GM18519 (cell line): ENCODE results near the gene IL17REL.

Source experiments
- ATAC-seq: cut with Tn5 transposase; IDR thresholded peaks from one replicate; pipeline ENCODE4 v1.9.1; 2021; ENCODE audit warnings: mild to moderate bottlenecking, moderate library complexity; ENCODE audit not compliant: unreplicated experiment, low FRiP score

IL17REL gene

GRCh38 chr22:50046481-50047245 is 34.1 kb upstream of the IL17REL start:
- no peak for ATAC-seq

DNA sequence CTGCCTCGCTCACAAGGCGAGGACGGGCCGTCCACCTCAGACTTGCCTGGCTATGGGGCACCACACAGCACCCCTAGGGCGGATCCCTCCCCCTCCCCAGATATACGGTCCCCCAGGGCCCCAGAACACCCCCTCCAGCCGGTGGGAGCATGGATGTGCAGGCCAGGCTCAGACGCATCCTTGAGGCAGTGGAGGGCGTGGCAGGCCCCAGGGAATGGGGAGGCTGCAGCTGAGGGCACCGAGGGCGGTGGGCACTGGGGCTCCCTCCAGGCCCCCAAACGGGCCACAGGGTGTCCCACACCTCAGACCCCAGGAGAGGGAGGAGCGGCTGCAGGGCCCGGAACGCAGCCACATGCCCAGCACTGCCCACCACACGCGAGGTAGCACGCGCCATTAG is 33.5 kb upstream of the IL17REL start:
- ATAC-seq, result no peak

DNA sequence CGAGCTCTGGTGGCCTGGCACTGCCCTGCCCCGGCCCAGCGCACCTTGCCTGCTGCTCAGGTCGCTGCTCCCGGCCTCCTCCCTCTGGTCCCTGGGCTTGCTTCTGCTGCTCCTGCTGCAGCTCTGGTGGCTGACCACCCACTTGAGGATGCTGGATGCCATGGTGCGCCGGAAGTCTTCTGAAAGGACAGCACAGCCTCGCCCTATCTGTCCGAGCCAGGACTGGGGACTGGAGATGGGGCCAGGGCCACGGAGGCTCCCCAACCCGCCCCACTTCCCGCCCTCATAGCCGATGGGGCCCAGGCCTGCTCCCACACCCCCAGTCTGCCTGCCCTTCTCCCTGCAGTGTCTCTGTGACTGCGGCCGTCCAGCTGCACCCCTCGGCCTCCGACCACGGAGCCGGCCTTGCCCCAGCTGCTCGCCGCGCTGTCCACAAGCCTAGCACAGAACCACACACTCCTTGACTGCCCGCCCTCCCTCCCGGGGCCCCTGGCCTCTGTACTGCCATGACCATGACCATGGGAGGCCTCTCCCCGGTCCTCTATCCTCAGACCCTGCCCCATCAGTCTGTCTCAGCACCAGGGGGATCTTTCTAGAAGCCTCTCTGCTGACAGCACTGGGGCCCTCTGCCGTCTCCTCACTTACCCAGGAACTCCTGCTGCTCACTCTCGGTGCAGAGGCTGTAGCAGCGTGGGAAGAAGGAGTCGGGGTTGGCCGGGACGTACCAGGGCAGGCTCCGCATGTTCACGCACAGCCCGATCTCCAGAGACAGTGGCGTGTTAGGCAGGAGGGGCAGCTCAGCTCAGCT is 32.9 kb upstream of the IL17REL start:
- no peak for ATAC-seq

- ATAC-seq, result no peak
Measured at GRCh38 chr22:50044485-50045118, 32.0 kb upstream of the IL17REL start.

GRCh38 chr22:50041361-50042065 is 28.9 kb upstream of the IL17REL start:
- no peak for ATAC-seq

DNA sequence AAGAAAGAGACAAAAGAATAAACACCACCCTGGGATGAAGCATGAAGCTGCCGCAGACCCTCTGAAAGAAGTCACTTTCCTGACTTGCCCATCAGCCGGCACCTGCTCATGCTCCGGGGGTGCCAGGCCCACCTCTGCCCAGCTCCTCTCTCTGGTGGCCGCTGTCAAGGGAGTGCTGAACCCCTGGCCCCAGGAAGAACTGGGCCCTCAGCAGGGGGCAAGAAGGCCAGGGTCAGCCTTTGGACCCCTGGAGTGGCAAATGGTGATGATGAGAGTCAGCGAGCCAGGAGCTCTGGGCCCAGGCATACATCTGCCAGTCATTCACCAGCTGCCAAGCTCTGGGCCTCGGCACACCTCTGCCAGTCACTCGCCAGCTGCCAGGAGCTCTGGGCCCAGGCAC is 28.2 kb upstream of the IL17REL start:
- no peak for ATAC-seq

GRCh38 chr22:50039669-50040443 is 27.3 kb upstream of the IL17REL start:
- no peak for ATAC-seq

GRCh38 chr22:50035976-50036724 is 23.6 kb upstream of the IL17REL start:
- no peak for ATAC-seq

DNA sequence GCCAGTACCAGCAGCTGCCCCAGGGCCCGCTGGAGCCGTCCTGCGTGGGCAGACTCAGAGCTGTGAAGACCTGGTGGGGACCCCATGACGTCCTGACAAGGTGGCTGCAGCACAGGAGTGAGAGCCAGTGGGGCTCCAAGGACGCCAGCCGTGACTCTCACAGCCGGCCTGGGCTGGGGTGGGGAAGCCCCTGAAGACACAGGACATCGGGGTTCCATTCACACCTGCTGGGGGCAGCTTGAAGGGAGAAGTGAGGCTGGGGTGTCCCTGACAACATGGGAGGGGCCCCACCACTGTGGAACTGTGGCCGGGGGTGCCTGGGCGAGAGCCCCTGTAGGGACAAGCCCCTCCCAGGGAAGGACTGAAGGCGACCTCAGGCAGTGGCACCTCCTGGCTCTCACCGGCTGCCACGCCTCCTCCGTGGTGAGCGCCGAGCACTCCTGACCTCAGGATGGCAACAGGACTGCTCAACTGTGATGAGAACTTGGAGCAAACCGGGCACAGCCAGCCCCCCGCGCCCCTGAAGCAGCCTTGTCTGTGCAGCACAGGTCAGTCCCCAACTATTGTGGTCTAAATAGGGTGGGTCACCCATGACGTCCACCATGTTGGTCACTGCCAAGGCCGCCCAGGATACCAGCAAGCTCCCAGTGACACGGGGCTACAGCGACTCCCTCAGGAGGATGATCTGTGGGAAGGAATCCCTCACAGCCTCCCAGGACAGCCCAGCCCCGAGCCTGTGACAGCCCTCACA is 22.7 kb upstream of the IL17REL start:
- ATAC-seq, result no peak

GRCh38 chr22:50034126-50035081 is 21.8 kb upstream of the IL17REL start:
- ATAC-seq, result no peak

GRCh38 chr22:50032941-50033601 is 20.5 kb upstream of the IL17REL start:
- ATAC-seq, result no peak

DNA sequence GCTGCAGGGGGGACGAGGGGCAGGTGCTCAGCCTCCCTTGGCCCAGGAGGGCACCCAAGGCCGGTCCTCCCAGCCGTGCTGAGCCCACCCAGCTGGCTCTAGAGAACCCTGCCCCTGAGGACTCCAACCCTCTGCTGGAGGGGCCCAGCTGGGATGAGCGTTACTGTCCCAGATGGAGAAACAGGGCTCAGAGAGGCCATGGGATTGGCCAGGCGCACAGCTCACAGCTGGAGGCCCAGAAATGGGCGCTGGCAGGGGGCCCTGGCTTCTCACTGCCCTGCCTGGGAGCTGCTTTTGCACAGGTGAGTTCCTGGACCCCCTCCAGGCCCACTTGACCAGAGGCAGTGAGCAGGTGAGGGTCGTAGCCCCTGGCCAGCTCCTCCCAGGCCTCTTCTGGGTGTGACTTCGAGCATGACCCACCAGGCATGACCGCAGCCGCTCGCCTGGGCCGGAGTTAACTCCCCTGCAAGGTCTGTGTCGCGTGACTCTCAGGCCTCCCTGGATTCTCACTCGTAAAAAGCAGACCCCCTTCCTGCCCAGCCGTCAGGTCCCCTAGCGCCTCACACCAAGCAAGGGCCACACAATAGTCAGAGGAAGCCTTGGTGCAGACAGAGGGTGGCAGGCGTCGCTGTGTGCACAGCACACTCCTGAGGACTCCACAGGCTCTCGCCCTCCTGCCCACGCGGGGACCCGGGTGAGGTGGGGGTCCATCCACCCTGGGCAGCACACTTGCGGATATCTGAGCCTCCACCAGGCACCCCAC is 19.7 kb upstream of the IL17REL start:
- no peak for ATAC-seq

- no peak for ATAC-seq
Measured at GRCh38 chr22:50031189-50032091, 18.9 kb upstream of the IL17REL start.

- ATAC-seq, result no peak
Measured at GRCh38 chr22:50030297-50031188, 18.0 kb upstream of the IL17REL start.
